HepG2 (cell line): ENCODE data around the gene SOBP. TPM values are rescaled to one million over a fixed set of nuclear protein-coding genes. Genes with fewer than 3 reads are reported as not detected.

Experiments used
- ATAC-seq: fragments of 200-7000 bp; cut with Tn5 transposase; 3 replicates; pipeline ENCODE4 v1.9.1; 2020; ENCODE audit warnings: mild to moderate bottlenecking, moderate library complexity
- BruUV-seq: library from RNA; stranded (reverse); fragments of 400-500 nt; replicated peaks from 2 replicates; lab custom pipeline; 2021; lab: Mats Ljungman, UMichigan
- CTCF ChIA-PET: fragments of 300-600 bp; formaldehyde crosslinking; extraction: SDS; loops from one replicate; lab custom pipeline; 2021; ENCODE audit warnings: low total read pairs, inconsistent platforms, low intra/inter-chr PET ratio; lab: Yijun Ruan, JAX
- POLR2A ChIA-PET: fragments of 350-600 bp; sonication (Branson Sonifier 250); formaldehyde crosslinking; loops from one replicate; lab custom pipeline; 2020; ENCODE audit warnings: antibody characterized with exemption, inconsistent platforms; lab: Yijun Ruan, JAX
- DNase-seq: peaks from one replicate; pipeline ENCODE4 v3.0.0-alpha.2; 2015; ENCODE audit warnings: low spot score
- FAIRE-seq: peaks from 3 replicates; lab custom pipeline; 2011; peaks lifted over from hg19 to GRCh38; lab: Jason Lieb, UNC
- H2AFZ ChIP-seq: one replicate; pipeline ENCODE4 v1.6.1; 2011; ENCODE audit warnings: low read length, inconsistent platforms
- H3K27ac ChIP-seq: fragments of 300-600 bp; 3 replicates; pipeline ENCODE4 v1.8.0; 2011; ENCODE audit warnings: mixed run types, mild to moderate bottlenecking, mixed read lengths, low read length, inconsistent platforms; ENCODE audit not compliant: insufficient read depth; ENCODE audit errors: extremely low read length
- H3K27me3 ChIP-seq, 2 experiments: fragments of 200-600 bp in 1 of 2; 2 replicates in 1 of 2; 3 replicates in 1 of 2; pipeline versions ENCODE4 v1.6.0 to v1.8.0; 2011; ENCODE audit warnings: low read length in 2 of 2, mild to moderate bottlenecking in 2 of 2, moderate library complexity in 2 of 2, inconsistent platforms in 1 of 2; ENCODE audit not compliant: insufficient read depth in 2 of 2, control insufficient read depth in 1 of 2
- H3K36me3 ChIP-seq, 2 experiments: fragments of 200-600 bp in 1 of 2; replicated peaks in 1 of 2; 2 replicates in 1 of 2; 3 replicates in 1 of 2; pipeline versions ENCODE4 v1.5.1 to v1.8.0; 2011; ENCODE audit warnings: low read length in 2 of 2, inconsistent platforms in 1 of 2; ENCODE audit not compliant: insufficient read depth in 2 of 2, control insufficient read depth in 1 of 2
- H3K4me1 ChIP-seq: 2 replicates; pipeline ENCODE4 v1.5.1; 2012; ENCODE audit warnings: low read length, inconsistent platforms; ENCODE audit not compliant: insufficient read depth
- H3K4me2 ChIP-seq: 2 replicates; pipeline ENCODE4 v1.6.0; 2011; ENCODE audit warnings: low read depth, low read length, inconsistent platforms
- H3K4me3 ChIP-seq, 3 experiments: fragments of 200-600 bp in 1 of 3; sonication (generic), shearing (Covaris generic) in 1 of 3; replicated peaks in 1 of 3; 2 replicates each; pipeline ENCODE4 v1.5.1; 2011 to 2016; ENCODE audit warnings: low read length in 3 of 3, inconsistent platforms in 2 of 3, low read depth in 2 of 3, mild to moderate bottlenecking in 2 of 3, control low read depth in 1 of 3, mixed read lengths in 1 of 3; ENCODE audit not compliant: insufficient read depth in 1 of 3
- H3K79me2 ChIP-seq: one replicate; pipeline ENCODE4 v1.6.1; 2011; ENCODE audit warnings: low read length, inconsistent platforms; ENCODE audit not compliant: insufficient read depth
- H3K9ac ChIP-seq: 2 replicates; pipeline ENCODE4 v1.6.0; 2011; ENCODE audit warnings: mild to moderate bottlenecking, low read depth, low read length, inconsistent platforms; ENCODE audit not compliant: insufficient read depth
- H3K9me3 ChIP-seq: 2 replicates; pipeline ENCODE4 v1.5.1; 2012; ENCODE audit warnings: mild to moderate bottlenecking, low read length
- H4K20me1 ChIP-seq: 2 replicates; pipeline ENCODE4 v1.6.0; 2011; ENCODE audit warnings: inconsistent platforms, mild to moderate bottlenecking, low read length, moderate library complexity; ENCODE audit not compliant: insufficient read depth
- FOXK2 ChIP-seq: fragments of 450-650 bp; IDR thresholded peaks from 2 replicates; pipeline ENCODE4 v1.6.1; 2016
- HDAC2 ChIP-seq: sonication (generic); formaldehyde crosslinking; IDR thresholded peaks from 2 replicates; pipeline ENCODE4 v1.4.0; 2020; ENCODE audit warnings: missing genetic modification reagents
- PRDM10 ChIP-seq: sonication (generic); formaldehyde crosslinking; IDR thresholded peaks from 2 replicates; pipeline ENCODE4 v1.4.0; 2020; ENCODE audit warnings: low read depth, missing genetic modification reagents
- PRDM15 ChIP-seq: sonication (generic); formaldehyde crosslinking; IDR thresholded peaks from 2 replicates; pipeline ENCODE4 v1.4.0; 2020; ENCODE audit warnings: missing genetic modification reagents
- ZBTB42 ChIP-seq: sonication (generic); formaldehyde crosslinking; IDR thresholded peaks from 2 replicates; pipeline ENCODE4 v1.5.0; 2020; ENCODE audit warnings: mild to moderate bottlenecking, missing genetic modification reagents
- WGBS: methylation state at CpG from one replicate; pipeline ENCODE4 v1.1.6; 2017; ENCODE audit warnings: low lambda C conversion rate; 5-methylcytosine and 5-hydroxymethylcytosine counted together
- in situ Hi-C: cut with HindIII; loops from 2 replicates; pipeline ENCODE4 v1.10.0; 2017; ENCODE audit warnings: low pct_unique_long_range_greater_than_20kb; ENCODE audit not compliant: extremely low pct_ligation_motif_present
- intact Hi-C: fragments of 100-400 bp; cut with micrococcal nuclease; formaldehyde crosslinking; loops from one replicate; pipeline ENCODE4 v1.10.0; 2022; ENCODE audit not compliant: unreplicated experiment
- polyA plus RNA-seq, 8 experiments: library from polyadenylated mRNA; depleted of rRNA in 3 of 8; stranded (reverse) in 7 of 8; unstranded in 1 of 8; fragments of >200 nt; fragmentation: Illumina TruSeq in 4 of 8; extraction: Trizol in 4 of 8; gene quantifications; 2 replicates each; pipeline versions ENCODE4 v1.2.1 to v1.2.3, GENCODE V29; 2011 to 2016; ENCODE audit warnings: low read depth in 4 of 8, missing spikeins in 1 of 8, mixed read lengths in 1 of 8; ENCODE audit not compliant: insufficient read depth in 1 of 8
- total RNA-seq, 5 experiments: library from RNA; depleted of rRNA; stranded (reverse); fragments of >200 nt; fragmentation: Illumina TruSeq; extraction: Trizol; gene quantifications; 2 replicates each; pipeline ENCODE4 v1.2.3, GENCODE V29; 2016; ENCODE audit warnings: low read depth in 1 of 5

SOBP gene
- total and polyA plus RNA-seq, 2 of the 13 experiments (the other 11 are each of a cell fraction or from before 2014, with no cell fraction given), result 1.5 to 6.9 TPM

- peak; percentile 58; the same call in 1 of the 2 replicates for TF ChIP-seq PRDM15 (CRISPR knock-in tag)
- TF ChIP-seq FOXK2, result peak; percentile 91
- TF ChIP-seq HDAC2 (CRISPR knock-in tag), result peak; percentile 93
Observed at GRCh38 chr6:107540465-107540857, 50.5 kb downstream of the SOBP start (continued).

GRCh38 chr6:107542192-107542668 is 52.3 kb downstream of the SOBP start:
- Histone ChIP-seq H2AFZ (no peak overlapping the region), H3K36me3 (peaks cover 2 to 10% of the 10 kb centered on the region in 2 experiments; a peak in 2 of 5 replicates), H3K4me3 (no peak overlapping the region), H3K79me2 (peaks cover 9% of the 10 kb centered on the region), H3K27me3 (no peaks in the 10 kb centered on the region), H3K4me2 (no peak overlapping the region), H3K9me3 (no peaks in the 10 kb centered on the region), H3K9ac (no peak overlapping the region), H3K4me1 (peaks cover 38% of the 10 kb centered on the region), H3K27ac (no peak overlapping the region), H4K20me1 (no peaks in the 10 kb centered on the region)
- FAIRE-seq (no peak), DNase-seq (no peak), ATAC-seq (no peak)
- POLR2A ChIA-PET, result no interaction called here
- in situ Hi-C loops (no loop called here), intact Hi-C loops (no loop called here)
- BruUV-seq, result no TSS peak
- CTCF ChIA-PET, result no interaction called here
- TF ChIP-seq PRDM10 (CRISPR knock-in tag), result no peak
- TF ChIP-seq ZBTB42, result no peak
- WGBS, result 98% methylated on average over 6 of the region's 6 CpGs
